Body of pancreas (tissue), 4 donors: ENCODE results near the gene AKR1C1.

ENCODE experiments used
- POLR2A ChIP-seq, 3 donors: fragments of 450-650 bp; IDR thresholded peaks; one replicate each; pipeline ENCODE4 v1.6.1; 2016; ENCODE audit warnings: antibody characterized with exemption in 3 of 3, mild to moderate bottlenecking in 2 of 3
- TF ChIP-seq, protein P1 (sequence below), 7 experiments: fragments of 450-650 bp in 4 of 7; fragments of 200-600 bp in 3 of 7; sonication (generic) in 3 of 7; IDR thresholded peaks; one replicate each; pipeline ENCODE4 v1.5.1; 2016 to 2019; ENCODE audit warnings: antibody characterized with exemption in 7 of 7

GRCh38 chr10:4980793-4981192 lies 17.6 kb downstream of the AKR1C1 start:
- no peak for TF ChIP-seq POLR2A (IDR thresholded peaks at IDR 0.05)
- TF ChIP-seq, protein P1, sequence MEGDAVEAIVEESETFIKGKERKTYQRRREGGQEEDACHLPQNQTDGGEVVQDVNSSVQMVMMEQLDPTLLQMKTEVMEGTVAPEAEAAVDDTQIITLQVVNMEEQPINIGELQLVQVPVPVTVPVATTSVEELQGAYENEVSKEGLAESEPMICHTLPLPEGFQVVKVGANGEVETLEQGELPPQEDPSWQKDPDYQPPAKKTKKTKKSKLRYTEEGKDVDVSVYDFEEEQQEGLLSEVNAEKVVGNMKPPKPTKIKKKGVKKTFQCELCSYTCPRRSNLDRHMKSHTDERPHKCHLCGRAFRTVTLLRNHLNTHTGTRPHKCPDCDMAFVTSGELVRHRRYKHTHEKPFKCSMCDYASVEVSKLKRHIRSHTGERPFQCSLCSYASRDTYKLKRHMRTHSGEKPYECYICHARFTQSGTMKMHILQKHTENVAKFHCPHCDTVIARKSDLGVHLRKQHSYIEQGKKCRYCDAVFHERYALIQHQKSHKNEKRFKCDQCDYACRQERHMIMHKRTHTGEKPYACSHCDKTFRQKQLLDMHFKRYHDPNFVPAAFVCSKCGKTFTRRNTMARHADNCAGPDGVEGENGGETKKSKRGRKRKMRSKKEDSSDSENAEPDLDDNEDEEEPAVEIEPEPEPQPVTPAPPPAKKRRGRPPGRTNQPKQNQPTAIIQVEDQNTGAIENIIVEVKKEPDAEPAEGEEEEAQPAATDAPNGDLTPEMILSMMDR (IDR thresholded peaks at IDR 0.05) = no peak
